Measurements from ENCODE around the gene CASZ1.

- TF ChIP-seq CTCF (IDR thresholded peaks at IDR 0.05), result no peak
- TF ChIP-seq POLR2AphosphoS5 (IDR thresholded peaks at IDR 0.05), result no peak
Measured at GRCh38 chr1:10709646-10710045, 86.8 kb downstream of the CASZ1 start.
